ENCODE results near the gene INKA2.
A peak's percentile ranks its signal among the peaks of the same experiment; 100 is the strongest.

The INKA2 gene

GRCh38 chr1:111709986-111710385 is 29.2 kb downstream of the INKA2 start:
- Mint-ChIP-seq H3K4me3 (no peak overlapping the region), H3K4me1 (peaks cover 29% of the 10 kb centered on the region), H3K27ac (peak overlapping the region; percentile 65), H3K9me3 (no peaks in the 10 kb centered on the region), H3K36me3 (ENCODE audit: low read depth) (peaks cover 42% of the 10 kb centered on the region), H3K27me3 (no peaks in the 10 kb centered on the region)
- no peak for DNase-seq
- peak; percentile 82 for ATAC-seq

- Mint-ChIP-seq H3K4me1 (peaks cover 24% of the 10 kb centered on the region), H3K27ac (peak overlapping the region; percentile 34), H3K27me3 (no peaks in the 10 kb centered on the region), H3K36me3 (ENCODE audit: low read depth) (peaks cover 51% of the 10 kb centered on the region), H3K4me3 (no peak overlapping the region), H3K9me3 (no peaks in the 10 kb centered on the region)
- DNase-seq = no peak
- no peak for ATAC-seq
Measured at GRCh38 chr1:111707906-111708305, 31.3 kb downstream of the INKA2 start.

GRCh38 chr1:111706921-111707320 is 32.3 kb downstream of the INKA2 start:
- ATAC-seq (no peak), DNase-seq (no peak)
- H3K27ac Mint-ChIP-seq = peak overlapping the region; percentile 13
- peaks cover 31% of the 10 kb centered on the region for H3K4me1 Mint-ChIP-seq
- H3K9me3 Mint-ChIP-seq = no peaks in the 10 kb centered on the region
- H3K36me3 Mint-ChIP-seq (ENCODE audit: low read depth) = peaks cover 53% of the 10 kb centered on the region
- no peak overlapping the region for H3K4me3 Mint-ChIP-seq
- H3K27me3 Mint-ChIP-seq = no peaks in the 10 kb centered on the region

GRCh38 chr1:111705841-111706240 is 33.4 kb downstream of the INKA2 start:
- peak overlapping the region; percentile 12 for H3K27ac Mint-ChIP-seq
- peaks cover 51% of the 10 kb centered on the region for H3K36me3 Mint-ChIP-seq (ENCODE audit: low read depth)

GRCh38 chr1:111704776-111705175 is 34.4 kb downstream of the INKA2 start:
- DNase-seq (no peak), ATAC-seq (peak; percentile 52)
- Mint-ChIP-seq H3K27me3 (no peaks in the 10 kb centered on the region), H3K9me3 (no peaks in the 10 kb centered on the region), H3K36me3 (ENCODE audit: low read depth) (peaks cover 60% of the 10 kb centered on the region), H3K4me1 (peaks cover 32% of the 10 kb centered on the region), H3K27ac (no peak overlapping the region), H3K4me3 (no peak overlapping the region)

More at GRCh38 chr1:111705841-111706240, 33.4 kb downstream of the INKA2 start:
- no peaks in the 10 kb centered on the region for H3K27me3 Mint-ChIP-seq
- no peak for DNase-seq
- peaks cover 30% of the 10 kb centered on the region for H3K4me1 Mint-ChIP-seq
- H3K4me3 Mint-ChIP-seq = no peak overlapping the region
- no peak for ATAC-seq
- no peaks in the 10 kb centered on the region for H3K9me3 Mint-ChIP-seq

GRCh38 chr1:111704240-111704639 is 35.0 kb downstream of the INKA2 start:
- peaks cover 59% of the 10 kb centered on the region for H3K36me3 Mint-ChIP-seq (ENCODE audit: low read depth)
- H3K4me1 Mint-ChIP-seq = peaks cover 30% of the 10 kb centered on the region
- no peak for ATAC-seq
- no peak overlapping the region for H3K4me3 Mint-ChIP-seq
- no peaks in the 10 kb centered on the region for H3K9me3 Mint-ChIP-seq
- no peak overlapping the region for H3K27ac Mint-ChIP-seq
- no peak for DNase-seq
- H3K27me3 Mint-ChIP-seq = no peaks in the 10 kb centered on the region

GRCh38 chr1:111702504-111703050 is 36.6 kb downstream of the INKA2 start:
- DNase-seq (no peak), ATAC-seq (no peak)
- Mint-ChIP-seq H3K36me3 (ENCODE audit: low read depth) (peaks cover 53% of the 10 kb centered on the region), H3K27me3 (no peaks in the 10 kb centered on the region), H3K4me1 (peaks cover 27% of the 10 kb centered on the region), H3K9me3 (no peaks in the 10 kb centered on the region), H3K4me3 (no peak overlapping the region), H3K27ac (peak overlapping the region; percentile 57)

- Mint-ChIP-seq H3K9me3 (no peaks in the 10 kb centered on the region), H3K4me3 (no peak overlapping the region), H3K36me3 (ENCODE audit: low read depth) (peaks cover 61% of the 10 kb centered on the region), H3K27me3 (no peaks in the 10 kb centered on the region), H3K27ac (peak overlapping the region; percentile 47), H3K4me1 (peaks cover 46% of the 10 kb centered on the region)
- ATAC-seq (no peak), DNase-seq (no peak)
Measured at GRCh38 chr1:111699268-111699667, 39.9 kb downstream of the INKA2 start.

- ATAC-seq (no peak), DNase-seq (no peak)
- Mint-ChIP-seq H3K4me3 (no peak overlapping the region), H3K27ac (peak overlapping the region; percentile 21), H3K36me3 (ENCODE audit: low read depth) (peaks cover 70% of the 10 kb centered on the region), H3K27me3 (no peaks in the 10 kb centered on the region), H3K4me1 (peaks cover 53% of the 10 kb centered on the region), H3K9me3 (no peaks in the 10 kb centered on the region)
Measured at GRCh38 chr1:111696330-111696729, 42.9 kb downstream of the INKA2 start.

GRCh38 chr1:111695801-111696200 is 43.4 kb downstream of the INKA2 start:
- DNase-seq (no peak), ATAC-seq (no peak)
- Mint-ChIP-seq H3K36me3 (ENCODE audit: low read depth) (peaks cover 69% of the 10 kb centered on the region), H3K27me3 (no peaks in the 10 kb centered on the region), H3K27ac (peak overlapping the region; percentile 30), H3K4me1 (peaks cover 53% of the 10 kb centered on the region), H3K4me3 (no peak overlapping the region), H3K9me3 (no peaks in the 10 kb centered on the region)

GRCh38 chr1:111691886-111692285 is 47.3 kb downstream of the INKA2 start:
- Mint-ChIP-seq H3K4me1 (peaks cover 60% of the 10 kb centered on the region), H3K27ac (peak overlapping the region; percentile 9), H3K9me3 (no peaks in the 10 kb centered on the region), H3K4me3 (no peak overlapping the region), H3K27me3 (no peaks in the 10 kb centered on the region), H3K36me3 (ENCODE audit: low read depth) (peaks cover 61% of the 10 kb centered on the region)
- no peak for ATAC-seq
- no peak for DNase-seq

GRCh38 chr1:111690306-111690617 is 48.9 kb downstream of the INKA2 start:
- Mint-ChIP-seq H3K36me3 (ENCODE audit: low read depth) (peaks cover 56% of the 10 kb centered on the region), H3K4me3 (no peak overlapping the region), H3K27me3 (no peaks in the 10 kb centered on the region), H3K9me3 (peaks cover 6% of the 10 kb centered on the region), H3K4me1 (peaks cover 54% of the 10 kb centered on the region), H3K27ac (peak overlapping the region; percentile 2)
- no peak for ATAC-seq
- DNase-seq = no peak

Measured in activated naive CD8-positive, alpha-beta T cell treated with anti-CD3 and anti-CD28 coated beads, Interleukin-2, amount 50 U/mL, for 24 hours (primary cell).